Uterus (tissue), 2 donors: ENCODE results near the gene LBR.

Experiments
- POLR2A ChIP-seq, 2 donors: fragments of 450-650 bp; IDR thresholded peaks; one replicate each; pipeline ENCODE4 v1.6.1; 2016; ENCODE audit warnings: antibody characterized with exemption in 2 of 2, mild to moderate bottlenecking in 1 of 2, moderate library complexity in 1 of 2
- TF ChIP-seq, protein P1 (sequence below), 4 experiments: fragments of 200-600 bp in 2 of 4; fragments of 450-650 bp in 2 of 4; sonication (generic) in 2 of 4; IDR thresholded peaks; one replicate each; pipeline ENCODE4 v1.5.1; 2016 to 2019; ENCODE audit warnings: antibody characterized with exemption in 4 of 4, mild to moderate bottlenecking in 2 of 4, moderate library complexity in 1 of 4

DNA sequence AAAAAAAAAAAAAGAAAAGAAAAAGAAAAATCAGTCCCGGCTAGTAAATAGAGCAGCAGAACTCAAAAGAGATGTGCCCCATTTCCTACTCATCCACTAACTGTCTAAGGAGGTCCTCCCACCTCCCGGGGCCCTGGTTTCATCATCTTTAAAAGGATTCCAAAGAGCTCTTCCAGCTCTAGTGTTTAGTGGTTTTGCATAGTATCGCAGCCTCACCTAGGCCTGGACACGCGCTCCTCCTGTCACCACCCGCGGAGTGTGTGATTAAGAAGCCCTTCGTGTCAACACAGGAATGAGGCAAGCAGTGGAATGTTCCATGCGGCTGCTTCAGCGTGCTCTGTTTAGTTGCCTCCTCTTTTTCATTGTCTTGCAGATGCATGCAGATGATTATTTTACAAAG, 49.0 kb downstream of the LBR start:
- TF ChIP-seq, protein P1, sequence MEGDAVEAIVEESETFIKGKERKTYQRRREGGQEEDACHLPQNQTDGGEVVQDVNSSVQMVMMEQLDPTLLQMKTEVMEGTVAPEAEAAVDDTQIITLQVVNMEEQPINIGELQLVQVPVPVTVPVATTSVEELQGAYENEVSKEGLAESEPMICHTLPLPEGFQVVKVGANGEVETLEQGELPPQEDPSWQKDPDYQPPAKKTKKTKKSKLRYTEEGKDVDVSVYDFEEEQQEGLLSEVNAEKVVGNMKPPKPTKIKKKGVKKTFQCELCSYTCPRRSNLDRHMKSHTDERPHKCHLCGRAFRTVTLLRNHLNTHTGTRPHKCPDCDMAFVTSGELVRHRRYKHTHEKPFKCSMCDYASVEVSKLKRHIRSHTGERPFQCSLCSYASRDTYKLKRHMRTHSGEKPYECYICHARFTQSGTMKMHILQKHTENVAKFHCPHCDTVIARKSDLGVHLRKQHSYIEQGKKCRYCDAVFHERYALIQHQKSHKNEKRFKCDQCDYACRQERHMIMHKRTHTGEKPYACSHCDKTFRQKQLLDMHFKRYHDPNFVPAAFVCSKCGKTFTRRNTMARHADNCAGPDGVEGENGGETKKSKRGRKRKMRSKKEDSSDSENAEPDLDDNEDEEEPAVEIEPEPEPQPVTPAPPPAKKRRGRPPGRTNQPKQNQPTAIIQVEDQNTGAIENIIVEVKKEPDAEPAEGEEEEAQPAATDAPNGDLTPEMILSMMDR (IDR thresholded peaks at IDR 0.05) = no peak
- TF ChIP-seq POLR2A (IDR thresholded peaks at IDR 0.05) = no peak
